ENCODE results near the gene OPA3.

GRCh38 chr19:45568732-45569131 is 15.9 kb downstream of the OPA3 start:
- no peak for TF ChIP-seq CTCF (conservative IDR thresholded peaks at IDR 0.05)
- no peak for TF ChIP-seq EZH2 (IDR thresholded peaks at IDR 0.05; ENCODE audit: low read depth)

Measured in PC-9 (cell line).